ENCODE measurements around the gene CFDP1. TPM values are rescaled to one million over a fixed set of nuclear protein-coding genes. Genes with fewer than 3 reads are reported as not detected.

The CFDP1 gene
- total and polyA plus RNA-seq, 2 of the 13 experiments (the other 11 are each of a cell fraction or from before 2014, with no cell fraction given), result 78.6 to 153 TPM

DNA sequence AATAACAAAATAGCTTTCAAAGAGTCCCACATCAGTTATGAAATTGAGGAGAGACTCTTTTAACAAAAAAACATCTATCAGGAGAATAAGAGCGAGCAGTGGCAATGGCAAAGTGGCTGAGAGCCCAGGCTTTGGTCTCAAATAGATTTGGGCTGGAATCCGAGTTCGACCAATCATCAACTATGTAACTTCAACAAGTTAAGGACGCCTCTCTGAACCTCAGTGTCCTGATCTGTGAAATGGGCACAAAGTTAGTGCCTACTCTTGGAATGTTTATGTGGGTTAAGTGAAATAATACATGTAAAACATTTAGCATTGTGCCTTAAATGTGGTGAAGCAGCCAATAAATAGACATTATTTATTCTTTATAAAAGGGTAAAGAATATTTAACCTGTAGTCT, 45.4 kb downstream of the CFDP1 start:
- no peak overlapping the region for H3K27ac ChIP-seq (ENCODE audit: extremely low read length, insufficient read depth, low read length)
- in situ Hi-C loops (cut with HindIII; ENCODE audit: extremely low pct_ligation_motif_present, low pct_unique_long_range_greater_than_20kb) (loop anchor here (5.0 kb wide), 1 partner anchor 191 kb away; no protein-coding TSS in a partner anchor), intact Hi-C loops (cut with micrococcal nuclease; ENCODE audit: unreplicated experiment) (loop anchor here (5.0 kb wide), 1 partner anchor 136 kb away; the partner anchor contains the start of gene BCAR1)
- peaks cover 15 to 45% of the 10 kb centered on the region in 2 experiments for H3K36me3 ChIP-seq (replicated peaks in 1 of 2; ENCODE audit: control insufficient read depth in 1 of 2, insufficient read depth in 2 of 2, low read length in 2 of 2)
- FAIRE-seq (no peak), ATAC-seq (no peak), DNase-seq (ENCODE audit: low spot score) (no peak)
- no peaks in the 10 kb centered on the region for H3K79me2 ChIP-seq (ENCODE audit: insufficient read depth, low read length)
- no peak overlapping the region for H3K4me3 ChIP-seq (replicated peaks in 1 of 3; ENCODE audit: insufficient read depth in 1 of 3, low read depth in 2 of 3, low read length in 3 of 3)
- ChIA-PET CTCF (ENCODE audit: low intra/inter-chr PET ratio, low total read pairs) (no interaction called here), POLR2A (interaction anchor here (1.7 kb wide), 1 partner anchor 137 kb away, joined by 4 read pairs; no protein-coding TSS in a partner anchor)
- no peaks in the 10 kb centered on the region for H3K27me3 ChIP-seq (ENCODE audit: control insufficient read depth in 1 of 2, insufficient read depth in 2 of 2, low read length in 2 of 2)
- BruUV-seq (replicated peaks), result no TSS peak
- H4K20me1 ChIP-seq (ENCODE audit: insufficient read depth, low read length), result 0 out of 2 replicates have a peak, but pooled peaks cover 5% of the 10 kb centered on the region
- WGBS (ENCODE audit: low lambda C conversion rate), result 95% methylated on average over 4 of the region's 4 CpGs
- H3K4me2 ChIP-seq (ENCODE audit: low read depth, low read length), result no peak overlapping the region
- no peak overlapping the region for H3K9ac ChIP-seq (ENCODE audit: insufficient read depth, low read depth, low read length)
- no peak for TF ChIP-seq KLF9 (CRISPR knock-in tag; IDR thresholded peaks at IDR 0.05; ENCODE audit: low read depth)
- no peak for TF ChIP-seq ZNF607 (CRISPR knock-in tag; IDR thresholded peaks at IDR 0.05; ENCODE audit: borderline replicate concordance)
- peak; percentile 94 for TF ChIP-seq ZNF629 (CRISPR knock-in tag; conservative IDR thresholded peaks at IDR 0.05)
- TF ChIP-seq CHD4 (IDR thresholded peaks at IDR 0.05; ENCODE audit: borderline replicate concordance, low read length), result 0 out of 2 replicates have a peak, but pooled peaks have one; percentile 56
- no peak for TF ChIP-seq ZNF552 (CRISPR knock-in tag; IDR thresholded peaks at IDR 0.05; ENCODE audit: borderline replicate concordance)
- TF ChIP-seq DPF2 (CRISPR knock-in tag; IDR thresholded peaks at IDR 0.05; ENCODE audit: borderline replicate concordance, low read depth), result no peak
- H3K9me3 ChIP-seq (ENCODE audit: low read length), result no peaks in the 10 kb centered on the region
- H2AFZ ChIP-seq (ENCODE audit: low read length), result no peak overlapping the region
- no peaks in the 10 kb centered on the region for H3K4me1 ChIP-seq (ENCODE audit: insufficient read depth, low read length)

DNA sequence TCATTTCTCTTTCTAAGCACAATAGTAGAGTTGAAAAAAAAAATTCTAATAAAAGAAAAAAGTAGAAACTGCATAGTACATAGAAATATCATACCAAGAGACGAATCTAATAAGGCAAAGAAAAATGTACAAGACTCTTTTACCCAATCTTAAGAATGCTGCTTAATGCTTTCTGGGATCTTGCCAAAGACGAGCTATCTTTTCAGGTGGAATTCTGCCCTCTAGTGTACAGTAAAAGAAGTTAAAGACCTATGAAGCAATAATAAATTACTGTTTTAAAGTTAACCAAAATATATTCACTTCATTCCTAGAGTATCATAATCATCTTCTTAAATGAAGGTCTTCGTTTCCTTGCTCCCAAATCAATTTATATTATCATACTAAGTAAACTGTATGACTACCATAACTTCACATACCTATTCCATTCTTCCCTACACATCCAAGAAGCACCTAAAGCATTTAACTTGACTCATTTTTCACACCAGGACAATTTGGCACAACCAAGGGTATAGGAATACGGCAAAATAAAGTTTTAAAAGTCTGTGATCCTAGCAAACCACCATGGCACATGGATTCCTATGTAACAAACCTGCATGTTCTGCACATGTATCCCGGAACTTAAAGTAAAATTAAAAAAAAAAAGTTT, 47.7 kb downstream of the CFDP1 start:
- DNase-seq (ENCODE audit: low spot score), result peak; percentile 68
- Histone ChIP-seq H3K9me3 (ENCODE audit: low read length) (no peaks in the 10 kb centered on the region), H3K27me3 (ENCODE audit: control insufficient read depth in 1 of 2, insufficient read depth in 2 of 2, low read length in 2 of 2) (no peaks in the 10 kb centered on the region), H3K9ac (ENCODE audit: insufficient read depth, low read depth, low read length) (no peak overlapping the region), H3K79me2 (ENCODE audit: insufficient read depth, low read length) (no peaks in the 10 kb centered on the region), H3K27ac (ENCODE audit: extremely low read length, insufficient read depth, low read length) (no peak overlapping the region), H3K36me3 (replicated peaks in 1 of 2; ENCODE audit: control insufficient read depth in 1 of 2, insufficient read depth in 2 of 2, low read length in 2 of 2) (peaks cover 16 to 35% of the 10 kb centered on the region in 2 experiments), H3K4me3 (replicated peaks in 1 of 3; ENCODE audit: insufficient read depth in 1 of 3, low read depth in 2 of 3, low read length in 3 of 3) (no peak overlapping the region), H2AFZ (ENCODE audit: low read length) (no peak overlapping the region), H3K4me1 (ENCODE audit: insufficient read depth, low read length) (no peaks in the 10 kb centered on the region), H3K4me2 (ENCODE audit: low read depth, low read length) (no peak overlapping the region), H4K20me1 (ENCODE audit: insufficient read depth, low read length) (0 out of 2 replicates have a peak, but pooled peaks cover 5% of the 10 kb centered on the region)
- ChIA-PET POLR2A (interaction anchor here (0.7 to 1.1 kb wide), 7 partner anchors 80 to 186 kb away, joined by 3 to 9 read pairs (median 4); no protein-coding TSS in a partner anchor), CTCF (ENCODE audit: low intra/inter-chr PET ratio, low total read pairs) (interaction anchor here (1.0 to 3.0 kb wide), 5 partner anchors 129 to 186 kb away, joined by 3 to 45 read pairs (median 3); no protein-coding TSS in a partner anchor)
- peak; percentile 82 for FAIRE-seq
- in situ Hi-C loops (cut with HindIII; ENCODE audit: extremely low pct_ligation_motif_present, low pct_unique_long_range_greater_than_20kb), result loop anchor here (5.0 kb wide), 1 partner anchor 188 kb away; no protein-coding TSS in a partner anchor
- WGBS (ENCODE audit: low lambda C conversion rate), result 29% methylated on average over 5 of the region's 5 CpGs
- intact Hi-C loops (cut with micrococcal nuclease; ENCODE audit: unreplicated experiment), result loop anchor here (1.0 to 5.0 kb wide), 5 partner anchors 81 to 186 kb away; partner anchors contain the start of gene BCAR1
- no peak for ATAC-seq
- BruUV-seq (replicated peaks), result no TSS peak
- 0 out of 2 replicates have a peak, but pooled peaks have one; percentile 23 for TF ChIP-seq SAP130 (CRISPR knock-in tag; IDR thresholded peaks at IDR 0.05; ENCODE audit: low read depth)
- TF ChIP-seq CEBPB (IDR thresholded peaks at IDR 0.05; ENCODE audit: borderline replicate concordance, low read depth, low read length), result peak; percentile 90
- peak; percentile 85 for TF ChIP-seq SMC3 (IDR thresholded peaks at IDR 0.05; ENCODE audit: low read length)
- TF ChIP-seq, protein P1, sequence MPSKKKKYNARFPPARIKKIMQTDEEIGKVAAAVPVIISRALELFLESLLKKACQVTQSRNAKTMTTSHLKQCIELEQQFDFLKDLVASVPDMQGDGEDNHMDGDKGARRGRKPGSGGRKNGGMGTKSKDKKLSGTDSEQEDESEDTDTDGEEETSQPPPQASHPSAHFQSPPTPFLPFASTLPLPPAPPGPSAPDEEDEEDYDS (CRISPR knock-in tag; IDR thresholded peaks at IDR 0.05), result 0 out of 2 replicates have a peak, but pooled peaks have one; percentile 17
- peak; percentile 37; the same call in 1 of the 2 replicates for TF ChIP-seq PPARG (CRISPR knock-in tag; conservative IDR thresholded peaks at IDR 0.05)
- TF ChIP-seq PHF20 (CRISPR knock-in tag; IDR thresholded peaks at IDR 0.05), result no peak
- peak; percentile 74 for TF ChIP-seq CTCF (CRISPR knock-in tag; IDR thresholded peaks at IDR 0.05)
- TF ChIP-seq ZNF329 (CRISPR knock-in tag; IDR thresholded peaks at IDR 0.05; ENCODE audit: low read depth), result no peak

Data from HepG2 (cell line).